ENCODE data around the gene TSPAN7.

TSPAN7 gene

GRCh38 chrX:38627683-38628082 is 66.3 kb downstream of the TSPAN7 start:
- Histone ChIP-seq H3K9me3 (ENCODE audit: insufficient read depth, low read depth, low read length) (no peaks in the 10 kb centered on the region), H3K36me3 (ENCODE audit: insufficient read depth, low read depth, low read length) (no peaks in the 10 kb centered on the region), H3K27ac (ENCODE audit: low read length) (no peak overlapping the region), H3K4me1 (ENCODE audit: insufficient read depth, low read length) (no peaks in the 10 kb centered on the region; the same call in 1 of the 2 replicates), H3K27me3 (ENCODE audit: insufficient read depth, low read length) (no peaks in the 10 kb centered on the region), H3K9ac (ENCODE audit: low read depth, low read length) (no peak overlapping the region), H3K4me3 (ENCODE audit: low read length) (no peak overlapping the region)

DNA sequence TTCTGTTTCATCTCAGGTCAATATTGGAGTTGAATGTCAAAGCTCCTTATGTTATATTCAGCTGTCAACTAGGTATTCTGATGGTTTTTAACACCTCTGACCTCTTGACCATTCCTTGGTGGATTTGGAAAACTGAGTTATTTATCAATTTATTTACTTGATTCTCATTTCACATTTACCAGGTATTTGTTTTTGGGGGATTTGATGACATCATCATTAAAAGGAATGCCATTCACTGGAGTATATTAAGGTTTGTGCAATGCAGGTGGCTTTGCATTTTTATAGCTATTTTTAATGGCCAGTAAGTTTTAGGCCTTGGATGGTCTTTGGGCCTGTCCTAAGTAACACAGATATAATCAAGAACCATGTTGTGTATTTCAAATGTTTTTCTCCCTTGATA is 67.2 kb downstream of the TSPAN7 start:
- no peak overlapping the region for H3K27ac ChIP-seq (ENCODE audit: low read length)
- H3K9ac ChIP-seq (ENCODE audit: low read depth, low read length) = no peak overlapping the region
- H3K4me3 ChIP-seq (ENCODE audit: low read length) = no peak overlapping the region
- H3K4me1 ChIP-seq (ENCODE audit: insufficient read depth, low read length) = no peaks in the 10 kb centered on the region; the same call in 1 of the 2 replicates
- H3K36me3 ChIP-seq (ENCODE audit: insufficient read depth, low read depth, low read length) = no peaks in the 10 kb centered on the region
- no peaks in the 10 kb centered on the region for H3K27me3 ChIP-seq (ENCODE audit: insufficient read depth, low read length)
- H3K9me3 ChIP-seq (ENCODE audit: insufficient read depth, low read depth, low read length) = no peaks in the 10 kb centered on the region

DNA sequence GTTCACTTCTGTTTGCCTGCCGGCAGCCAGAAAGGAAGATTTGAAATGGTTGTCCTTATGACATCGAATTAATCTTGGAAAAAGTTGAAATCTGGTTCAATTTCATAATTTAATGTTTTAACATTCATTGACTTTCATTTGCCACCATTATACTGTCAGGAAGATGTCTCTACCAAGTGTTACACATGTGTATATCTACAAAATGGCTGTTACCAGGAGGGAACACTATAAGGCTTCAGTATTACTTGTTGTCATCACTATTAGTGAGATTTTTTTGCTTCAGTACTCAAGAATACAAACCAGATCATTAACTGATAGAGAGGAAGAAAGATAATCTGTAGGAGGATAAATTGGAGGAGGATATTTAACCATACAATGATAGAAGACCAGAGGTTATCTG is 71.2 kb downstream of the TSPAN7 start:
- H3K36me3 ChIP-seq (ENCODE audit: insufficient read depth, low read depth, low read length) = no peaks in the 10 kb centered on the region
- no peak overlapping the region for H3K9ac ChIP-seq (ENCODE audit: low read depth, low read length)
- no peaks in the 10 kb centered on the region for H3K27me3 ChIP-seq (ENCODE audit: insufficient read depth, low read length)
- no peak overlapping the region for H3K27ac ChIP-seq (ENCODE audit: low read length)
- H3K4me3 ChIP-seq (ENCODE audit: low read length) = no peak overlapping the region
- H3K9me3 ChIP-seq (ENCODE audit: insufficient read depth, low read depth, low read length) = no peaks in the 10 kb centered on the region
- H3K4me1 ChIP-seq (ENCODE audit: insufficient read depth, low read length) = no peaks in the 10 kb centered on the region; the same call in 1 of the 2 replicates

DNA sequence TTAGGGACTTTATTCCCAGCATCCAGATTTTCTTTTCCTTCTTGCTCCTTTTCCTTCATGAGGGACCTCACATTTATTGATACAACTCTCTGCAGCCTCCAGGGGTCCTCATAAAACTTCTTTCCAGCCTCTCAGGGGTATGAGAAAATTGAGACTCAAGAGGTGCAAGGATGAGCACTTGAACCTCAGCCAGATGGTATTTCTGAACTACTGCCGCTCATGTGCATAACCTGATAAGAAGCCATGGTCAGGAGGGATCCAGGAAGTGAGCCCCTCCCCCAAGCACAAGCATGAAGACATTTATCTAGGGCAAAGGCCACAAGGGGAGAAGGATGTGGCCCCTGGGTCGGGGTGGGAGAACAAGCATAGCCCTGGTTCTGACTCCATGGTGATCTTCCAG is 73.3 kb downstream of the TSPAN7 start:
- Histone ChIP-seq H3K4me1 (ENCODE audit: insufficient read depth, low read length) (no peaks in the 10 kb centered on the region), H3K27me3 (ENCODE audit: insufficient read depth, low read length) (no peaks in the 10 kb centered on the region), H3K36me3 (ENCODE audit: insufficient read depth, low read depth, low read length) (no peaks in the 10 kb centered on the region), H3K9me3 (ENCODE audit: insufficient read depth, low read depth, low read length) (no peaks in the 10 kb centered on the region), H3K9ac (ENCODE audit: low read depth, low read length) (no peak overlapping the region), H3K4me3 (ENCODE audit: low read length) (no peak overlapping the region), H3K27ac (ENCODE audit: low read length) (no peak overlapping the region)

DNA sequence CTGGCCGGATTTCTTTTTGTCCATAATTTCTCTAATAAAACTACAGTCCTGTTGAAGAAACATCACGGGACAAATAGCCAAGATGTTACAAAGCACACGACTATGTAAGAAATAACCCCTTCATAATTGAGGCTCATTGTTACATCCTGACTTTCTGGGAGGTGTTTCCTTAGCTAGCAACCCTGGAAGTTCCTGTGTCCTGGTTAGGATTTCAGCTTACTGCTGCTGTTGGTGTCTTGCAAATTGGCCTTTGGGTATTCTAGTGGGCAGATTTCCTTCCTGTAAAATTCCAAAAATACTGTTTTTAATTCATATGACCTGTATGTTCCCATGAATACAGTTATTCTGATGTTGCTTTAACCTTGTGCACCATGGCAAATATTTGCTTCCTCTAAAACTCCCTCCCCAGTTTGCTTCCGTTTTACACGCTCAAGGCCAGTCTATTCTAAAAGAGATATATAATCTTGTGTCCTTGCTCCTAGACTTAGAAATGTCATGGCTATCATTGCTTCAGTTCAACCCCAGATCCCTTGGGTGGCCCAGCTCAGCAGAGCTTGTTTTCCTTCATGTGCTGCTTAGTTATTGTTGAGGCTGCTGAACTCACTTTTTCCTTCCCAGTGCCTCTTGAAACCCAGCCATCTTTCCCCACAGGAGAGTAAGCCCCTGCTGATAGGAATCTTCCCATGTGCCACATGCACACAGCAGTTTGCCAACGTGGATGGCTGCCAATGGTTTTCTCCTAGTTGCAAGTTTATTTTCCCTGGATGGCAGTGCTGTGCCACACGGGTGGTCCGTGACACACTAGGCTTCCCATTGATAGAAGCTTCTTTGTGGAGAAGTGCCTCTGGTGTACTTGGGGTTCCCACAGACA is 75.8 kb downstream of the TSPAN7 start:
- Histone ChIP-seq H3K9me3 (ENCODE audit: insufficient read depth, low read depth, low read length) (no peaks in the 10 kb centered on the region), H3K36me3 (ENCODE audit: insufficient read depth, low read depth, low read length) (no peaks in the 10 kb centered on the region), H3K4me3 (ENCODE audit: low read length) (no peak overlapping the region), H3K27me3 (ENCODE audit: insufficient read depth, low read length) (no peaks in the 10 kb centered on the region), H3K4me1 (ENCODE audit: insufficient read depth, low read length) (no peaks in the 10 kb centered on the region), H3K9ac (ENCODE audit: low read depth, low read length) (no peak overlapping the region), H3K27ac (ENCODE audit: low read length) (no peak overlapping the region)

DNA sequence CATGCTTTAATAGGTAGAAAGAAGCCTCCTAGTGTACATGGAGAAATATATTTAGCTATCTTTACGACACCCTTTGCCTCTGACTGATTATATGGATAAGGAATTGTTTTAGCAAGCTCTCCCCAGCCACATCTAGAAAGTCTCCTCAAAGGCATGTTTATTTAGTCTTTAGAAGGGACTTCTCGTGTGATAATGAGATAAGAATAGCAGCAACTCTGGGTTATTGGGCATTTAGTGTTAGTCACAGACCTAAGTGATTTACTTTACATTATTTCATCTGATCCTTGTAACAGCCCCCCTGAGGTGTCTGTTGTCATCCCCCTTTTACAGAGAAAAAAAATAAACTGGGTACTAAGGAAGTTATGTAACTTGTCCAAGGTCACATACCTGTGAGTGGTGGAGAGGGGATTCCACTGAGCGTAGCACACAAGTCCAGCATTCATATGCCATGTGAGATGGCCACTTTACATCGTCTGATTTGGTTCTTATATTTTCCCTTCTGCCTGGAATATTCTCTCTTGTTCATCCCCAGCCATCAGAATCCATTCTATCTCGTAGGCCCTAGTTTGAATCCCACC is 77.7 kb downstream of the TSPAN7 start:
- Histone ChIP-seq H3K4me1 (ENCODE audit: insufficient read depth, low read length) (no peaks in the 10 kb centered on the region), H3K9me3 (ENCODE audit: insufficient read depth, low read depth, low read length) (no peaks in the 10 kb centered on the region)

GRCh38 chrX:38639730-38640129 is 78.4 kb downstream of the TSPAN7 start:
- Histone ChIP-seq H3K9me3 (ENCODE audit: insufficient read depth, low read depth, low read length) (no peaks in the 10 kb centered on the region), H3K4me3 (ENCODE audit: low read length) (no peak overlapping the region), H3K4me1 (ENCODE audit: insufficient read depth, low read length) (no peaks in the 10 kb centered on the region), H3K27ac (ENCODE audit: low read length) (no peak overlapping the region), H3K27me3 (ENCODE audit: insufficient read depth, low read length) (no peaks in the 10 kb centered on the region), H3K9ac (ENCODE audit: low read depth, low read length) (no peak overlapping the region), H3K36me3 (ENCODE audit: insufficient read depth, low read depth, low read length) (no peaks in the 10 kb centered on the region)

More for the DNA sequence above, 77.7 kb downstream of the TSPAN7 start:
- no peaks in the 10 kb centered on the region for H3K27me3 ChIP-seq (ENCODE audit: insufficient read depth, low read length)
- H3K27ac ChIP-seq (ENCODE audit: low read length) = no peak overlapping the region
- no peak overlapping the region for H3K9ac ChIP-seq (ENCODE audit: low read depth, low read length)
- no peak overlapping the region for H3K4me3 ChIP-seq (ENCODE audit: low read length)
- no peaks in the 10 kb centered on the region for H3K36me3 ChIP-seq (ENCODE audit: insufficient read depth, low read depth, low read length)

DNA sequence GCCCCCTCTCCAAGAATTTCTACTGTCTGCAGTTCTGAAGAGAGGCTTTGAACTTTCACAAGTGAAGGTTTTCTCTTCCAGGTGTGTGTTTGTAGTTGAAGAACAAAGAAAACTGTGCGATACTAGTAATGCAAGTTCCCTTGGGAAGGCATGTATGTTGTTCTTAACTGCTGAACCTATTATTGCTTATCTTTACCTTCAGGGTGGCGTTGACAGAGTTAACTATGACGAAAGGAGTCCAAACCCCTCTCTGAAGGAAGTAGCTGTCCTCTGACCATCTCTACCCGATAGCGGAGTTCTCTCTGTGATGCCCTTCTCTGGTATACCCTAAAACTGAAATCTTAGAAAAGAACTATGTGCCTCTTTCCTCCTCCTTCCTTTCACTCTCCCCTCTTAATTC is 79.9 kb downstream of the TSPAN7 start:
- Histone ChIP-seq H3K4me3 (ENCODE audit: low read length) (no peak overlapping the region), H3K27me3 (ENCODE audit: insufficient read depth, low read length) (no peaks in the 10 kb centered on the region), H3K36me3 (ENCODE audit: insufficient read depth, low read depth, low read length) (no peaks in the 10 kb centered on the region), H3K9ac (ENCODE audit: low read depth, low read length) (no peak overlapping the region), H3K9me3 (ENCODE audit: insufficient read depth, low read depth, low read length) (no peaks in the 10 kb centered on the region), H3K4me1 (ENCODE audit: insufficient read depth, low read length) (no peaks in the 10 kb centered on the region), H3K27ac (ENCODE audit: low read length) (no peak overlapping the region)

DNA sequence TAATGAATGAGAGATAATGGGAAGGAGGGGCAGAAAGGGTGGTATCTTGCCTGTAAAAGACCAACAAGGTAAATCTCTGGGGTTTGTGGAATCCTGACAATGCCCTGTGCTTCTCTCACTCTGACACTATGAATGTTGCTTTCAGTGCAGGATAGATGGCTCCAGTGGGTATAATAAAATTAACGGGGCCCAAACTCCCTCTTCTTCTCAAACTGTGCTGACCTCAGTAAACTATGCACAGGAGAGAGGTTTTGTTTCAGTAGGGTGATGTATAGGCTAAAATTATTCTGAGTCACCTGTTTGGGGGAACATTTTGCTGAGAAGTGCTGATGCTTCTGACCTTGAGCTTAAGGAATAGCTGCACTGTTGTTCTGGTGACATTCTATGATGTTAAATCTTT is 82.6 kb downstream of the TSPAN7 start:
- no peak overlapping the region for H3K27ac ChIP-seq (ENCODE audit: low read length)

DNA sequence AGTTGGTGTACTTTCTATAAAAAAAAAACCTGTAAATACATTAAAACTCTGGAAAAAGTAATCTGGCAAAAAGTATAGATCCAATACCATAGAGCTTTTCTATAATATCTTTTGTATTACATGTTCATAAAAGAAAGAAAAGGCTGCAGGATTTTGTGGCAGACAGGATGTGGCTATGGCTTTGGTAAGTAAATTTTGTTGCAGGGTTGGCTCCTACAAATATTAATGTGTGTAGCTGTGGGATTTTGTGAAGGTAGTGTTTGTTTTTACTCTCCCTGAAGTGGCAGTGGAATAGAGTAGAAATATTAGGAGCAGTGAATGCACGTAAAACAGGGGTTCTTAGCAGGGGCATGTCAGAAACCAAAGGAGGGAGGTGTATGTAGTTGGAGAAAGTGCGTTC is 84.8 kb downstream of the TSPAN7 start:
- Histone ChIP-seq H3K27ac (ENCODE audit: low read length) (no peak overlapping the region), H3K4me1 (ENCODE audit: insufficient read depth, low read length) (no peaks in the 10 kb centered on the region), H3K27me3 (ENCODE audit: insufficient read depth, low read length) (no peaks in the 10 kb centered on the region), H3K9ac (ENCODE audit: low read depth, low read length) (no peak overlapping the region), H3K9me3 (ENCODE audit: insufficient read depth, low read depth, low read length) (no peaks in the 10 kb centered on the region), H3K4me3 (ENCODE audit: low read length) (no peak overlapping the region), H3K36me3 (ENCODE audit: insufficient read depth, low read depth, low read length) (no peaks in the 10 kb centered on the region)

More for the DNA sequence above, 82.6 kb downstream of the TSPAN7 start:
- Histone ChIP-seq H3K9me3 (ENCODE audit: insufficient read depth, low read depth, low read length) (no peaks in the 10 kb centered on the region), H3K4me1 (ENCODE audit: insufficient read depth, low read length) (no peaks in the 10 kb centered on the region), H3K36me3 (ENCODE audit: insufficient read depth, low read depth, low read length) (no peaks in the 10 kb centered on the region), H3K27me3 (ENCODE audit: insufficient read depth, low read length) (no peaks in the 10 kb centered on the region), H3K4me3 (ENCODE audit: low read length) (no peak overlapping the region), H3K9ac (ENCODE audit: low read depth, low read length) (no peak overlapping the region)

DNA sequence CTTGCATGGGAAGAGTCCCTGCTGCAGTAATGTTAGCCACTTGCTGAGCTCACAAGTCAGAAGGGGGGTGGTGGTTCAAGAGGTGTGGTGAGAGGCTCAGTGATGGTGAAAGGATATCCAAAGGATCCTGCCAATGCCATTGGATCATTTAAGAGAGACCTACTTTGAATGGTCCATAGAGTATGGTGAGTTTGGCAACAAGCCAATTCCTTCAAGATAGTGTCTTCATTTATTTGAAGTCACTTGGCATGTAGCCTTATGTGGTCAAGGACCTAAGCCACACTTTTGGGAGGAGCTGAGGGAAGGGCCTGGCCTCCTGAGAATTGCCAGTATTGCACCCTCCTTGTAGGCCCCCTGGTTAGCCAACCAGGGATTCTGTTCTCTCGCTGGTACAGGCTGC is 87.9 kb downstream of the TSPAN7 start:
- no peaks in the 10 kb centered on the region for H3K36me3 ChIP-seq (ENCODE audit: insufficient read depth, low read depth, low read length)
- H3K4me3 ChIP-seq (ENCODE audit: low read length) = no peak overlapping the region
- H3K27ac ChIP-seq (ENCODE audit: low read length) = no peak overlapping the region
- H3K9me3 ChIP-seq (ENCODE audit: insufficient read depth, low read depth, low read length) = no peaks in the 10 kb centered on the region
- no peak overlapping the region for H3K9ac ChIP-seq (ENCODE audit: low read depth, low read length)
- no peaks in the 10 kb centered on the region for H3K4me1 ChIP-seq (ENCODE audit: insufficient read depth, low read length)
- no peaks in the 10 kb centered on the region for H3K27me3 ChIP-seq (ENCODE audit: insufficient read depth, low read length)

Data from iPS-20b (cell line).